Islet precursor cell (in vitro differentiated cells): ENCODE results near the gene KLK15.

Source experiments
- DNase-seq: peaks from one replicate; pipeline ENCODE4 v3.0.0-alpha.2; 2018

The KLK15 gene, protein sequence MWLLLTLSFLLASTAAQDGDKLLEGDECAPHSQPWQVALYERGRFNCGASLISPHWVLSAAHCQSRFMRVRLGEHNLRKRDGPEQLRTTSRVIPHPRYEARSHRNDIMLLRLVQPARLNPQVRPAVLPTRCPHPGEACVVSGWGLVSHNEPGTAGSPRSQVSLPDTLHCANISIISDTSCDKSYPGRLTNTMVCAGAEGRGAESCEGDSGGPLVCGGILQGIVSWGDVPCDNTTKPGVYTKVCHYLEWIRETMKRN

DNA sequence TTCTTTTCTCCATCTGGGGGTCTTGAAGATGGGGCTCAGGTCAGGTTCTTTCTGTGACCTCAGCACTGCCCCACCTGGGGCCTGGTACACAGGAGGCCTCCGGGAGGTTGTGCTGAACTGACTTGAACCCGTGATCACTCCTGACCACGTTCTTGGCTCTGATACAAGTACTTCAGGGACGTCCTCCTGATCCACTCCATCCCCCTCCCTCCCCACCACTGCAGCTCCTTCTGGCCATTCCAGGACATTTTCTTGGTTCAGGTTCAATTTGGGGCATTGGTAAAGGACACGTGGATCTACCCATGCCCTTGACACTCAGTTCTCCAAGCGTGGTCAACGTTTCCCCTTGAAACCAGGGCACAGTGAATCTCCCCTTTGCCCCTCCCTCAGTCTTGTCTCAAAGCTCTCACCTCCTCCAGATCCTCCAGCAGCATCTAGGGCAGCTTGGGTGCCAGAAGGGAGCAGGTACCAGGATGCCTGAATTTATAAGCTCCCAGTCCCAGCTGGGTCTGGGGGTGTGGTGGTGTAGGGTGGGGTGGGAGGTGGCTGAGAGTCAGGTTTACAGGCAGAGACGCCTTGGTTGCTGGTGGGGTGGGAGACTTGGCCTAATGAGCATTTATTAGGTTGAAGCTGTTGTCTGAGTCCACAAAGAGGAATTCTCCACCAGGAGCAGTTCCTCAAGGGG is at the start of gene KLK15:
Gene KLK15 (minus strand): TSS at position 458 of the 685 bp plus-strand sequence. CDS start 2,082 bp downstream, outside the sequence.
- peak; percentile 38 for DNase-seq

GRCh38 chr19:50882188-50882587 is 48.8 kb upstream of the KLK15 start:
- DNase-seq: no peak

DNA sequence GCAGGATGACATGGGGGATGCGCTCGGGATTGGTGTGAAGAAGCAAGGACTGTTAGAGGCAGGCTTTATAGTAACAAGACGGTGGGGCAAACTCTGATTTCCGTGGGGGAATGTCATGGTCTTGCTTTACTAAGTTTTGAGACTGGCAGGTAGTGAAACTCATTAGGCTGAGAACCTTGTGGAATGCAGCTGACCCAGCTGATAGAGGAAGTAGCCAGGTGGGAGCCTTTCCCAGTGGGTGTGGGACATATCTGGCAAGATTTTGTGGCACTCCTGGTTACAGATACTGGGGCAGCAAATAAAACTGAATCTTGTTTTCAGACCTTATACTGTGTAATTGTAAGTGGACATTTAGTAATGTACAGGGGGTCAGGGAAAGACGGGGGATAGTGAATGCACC is 46.9 kb upstream of the KLK15 start:
- no peak for DNase-seq

GRCh38 chr19:50878851-50879250 is 45.5 kb upstream of the KLK15 start:
- DNase-seq: no peak

DNA sequence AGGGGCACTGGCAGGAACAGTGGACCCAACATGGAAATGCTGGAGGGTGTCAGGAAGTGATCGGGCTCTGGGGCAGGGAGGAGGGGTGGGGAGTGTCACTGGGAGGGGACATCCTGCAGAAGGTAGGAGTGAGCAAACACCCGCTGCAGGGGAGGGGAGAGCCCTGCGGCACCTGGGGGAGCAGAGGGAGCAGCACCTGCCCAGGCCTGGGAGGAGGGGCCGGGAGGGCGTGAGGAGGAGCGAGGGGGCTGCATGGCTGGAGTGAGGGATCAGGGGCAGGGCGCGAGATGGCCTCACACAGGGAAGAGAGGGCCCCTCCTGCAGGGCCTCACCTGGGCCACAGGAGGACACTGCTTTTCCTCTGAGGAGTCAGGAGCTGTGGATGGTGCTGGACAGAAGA is 44.0 kb upstream of the KLK15 start:
- no peak for DNase-seq

DNA sequence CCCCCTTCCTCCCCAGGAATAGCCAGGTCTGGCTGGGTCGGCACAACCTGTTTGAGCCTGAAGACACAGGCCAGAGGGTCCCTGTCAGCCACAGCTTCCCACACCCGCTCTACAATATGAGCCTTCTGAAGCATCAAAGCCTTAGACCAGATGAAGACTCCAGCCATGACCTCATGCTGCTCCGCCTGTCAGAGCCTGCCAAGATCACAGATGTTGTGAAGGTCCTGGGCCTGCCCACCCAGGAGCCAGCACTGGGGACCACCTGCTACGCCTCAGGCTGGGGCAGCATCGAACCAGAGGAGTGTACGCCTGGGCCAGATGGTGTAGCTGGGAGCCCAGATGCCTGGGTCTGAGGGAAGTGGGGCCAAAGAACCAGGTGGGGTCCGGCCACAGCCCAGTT is 43.1 kb upstream of the KLK15 start:
- DNase-seq: no peak

GRCh38 chr19:50875795-50876422 is 42.5 kb upstream of the KLK15 start:
- DNase-seq: no peak

GRCh38 chr19:50874211-50874610 is 40.8 kb upstream of the KLK15 start:
- no peak for DNase-seq

- no peak for DNase-seq
Measured at GRCh38 chr19:50873056-50873455, 39.7 kb upstream of the KLK15 start, which contains the start of gene KLK2. Gene KLK2 (plus strand): TSS chr19:50873439. CDS start chr19:50873474, 35 bp downstream.

- DNase-seq: no peak
Measured at GRCh38 chr19:50870417-50871089, 37.2 kb upstream of the KLK15 start.

- DNase-seq: no peak
Measured at GRCh38 chr19:50869479-50869878, 36.1 kb upstream of the KLK15 start.

- DNase-seq: no peak
Measured at GRCh38 chr19:50861496-50862286, 28.3 kb upstream of the KLK15 start.

- DNase-seq: no peak
Measured at GRCh38 chr19:50861010-50861409, 27.6 kb upstream of the KLK15 start.

- DNase-seq: no peak
Measured at GRCh38 chr19:50859849-50860248, 26.5 kb upstream of the KLK15 start.

GRCh38 chr19:50858886-50859285 is 25.5 kb upstream of the KLK15 start:
- DNase-seq: no peak

GRCh38 chr19:50857366-50857765 is 24.0 kb upstream of the KLK15 start:
- peak; percentile 17 for DNase-seq

GRCh38 chr19:50854636-50855410 is 21.4 kb upstream of the KLK15 start, which contains the start of gene KLK3:
Gene KLK3 (plus strand): TSS chr19:50854915. CDS start chr19:50854956, 41 bp downstream.
- no peak for DNase-seq

GRCh38 chr19:50851620-50852019 is 18.2 kb upstream of the KLK15 start:
- no peak for DNase-seq

DNA sequence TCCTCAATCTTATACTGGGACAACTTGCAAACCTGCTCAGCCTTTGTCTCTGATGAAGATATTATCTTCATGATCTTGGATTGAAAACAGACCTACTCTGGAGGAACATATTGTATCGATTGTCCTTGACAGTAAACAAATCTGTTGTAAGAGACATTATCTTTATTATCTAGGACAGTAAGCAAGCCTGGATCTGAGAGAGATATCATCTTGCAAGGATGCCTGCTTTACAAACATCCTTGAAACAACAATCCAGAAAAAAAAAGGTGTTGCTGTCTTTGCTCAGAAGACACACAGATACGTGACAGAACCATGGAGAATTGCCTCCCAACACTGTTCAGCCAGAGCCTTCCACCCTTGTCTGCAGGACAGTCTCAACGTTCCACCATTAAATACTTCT is 17.4 kb upstream of the KLK15 start:
- no peak for DNase-seq

DNA sequence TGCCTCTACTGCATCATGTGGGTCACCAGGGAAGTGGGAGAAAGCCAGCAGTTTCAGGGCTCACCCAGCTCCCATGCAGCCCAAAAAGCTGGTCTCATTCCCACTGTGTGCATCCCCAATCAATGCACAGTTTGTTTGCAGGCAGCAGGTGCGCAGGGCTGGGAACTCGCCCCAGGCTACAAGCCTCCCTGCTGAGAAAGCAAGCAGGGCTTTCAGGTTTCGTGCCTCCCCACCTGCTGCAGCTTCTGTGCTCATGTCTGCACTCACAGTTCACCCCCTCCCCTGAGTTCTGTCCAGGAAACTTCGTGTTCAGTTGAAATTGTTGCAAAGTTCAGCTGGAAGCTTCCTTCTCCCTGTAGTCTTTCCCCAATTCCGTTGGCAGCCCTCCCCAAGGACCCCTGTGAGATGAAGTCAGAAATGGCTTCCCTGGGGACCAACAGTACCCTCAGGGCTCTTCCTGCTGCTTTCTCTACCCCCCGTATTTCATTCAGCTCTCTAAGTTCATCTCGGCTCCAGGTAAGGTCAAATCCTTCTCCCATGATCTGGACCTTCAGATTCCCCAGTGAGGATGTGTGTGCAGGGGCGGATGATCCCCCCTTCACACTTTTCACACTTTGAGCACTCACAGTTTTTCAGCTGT is 11.0 kb upstream of the KLK15 start:
- no peak for DNase-seq

- no peak for DNase-seq
Measured at GRCh38 chr19:50843701-50844221, 10.4 kb upstream of the KLK15 start.
